Measurements from ENCODE around the gene FGR.

The FGR gene

DNA sequence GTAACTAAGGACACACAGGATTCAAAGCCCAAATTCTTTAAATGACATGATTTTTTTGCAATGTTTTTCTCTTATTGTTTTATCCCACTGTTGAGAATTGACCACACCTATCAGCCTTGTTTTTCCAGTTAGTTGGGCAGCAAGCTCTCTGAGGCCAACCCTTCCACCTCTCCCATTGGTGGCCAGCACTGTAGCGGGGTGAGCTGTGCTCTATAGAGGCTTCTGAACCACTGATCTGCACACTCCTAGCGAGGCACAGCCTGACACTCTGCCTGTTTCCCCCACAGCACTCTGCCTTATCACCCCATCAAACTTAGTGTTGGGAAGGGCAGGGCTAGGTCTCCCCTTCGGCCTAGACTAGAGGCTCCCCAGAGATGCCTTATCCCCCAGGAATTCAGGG is 50.5 kb downstream of the FGR start:
- DNase-seq: no peak

DNA sequence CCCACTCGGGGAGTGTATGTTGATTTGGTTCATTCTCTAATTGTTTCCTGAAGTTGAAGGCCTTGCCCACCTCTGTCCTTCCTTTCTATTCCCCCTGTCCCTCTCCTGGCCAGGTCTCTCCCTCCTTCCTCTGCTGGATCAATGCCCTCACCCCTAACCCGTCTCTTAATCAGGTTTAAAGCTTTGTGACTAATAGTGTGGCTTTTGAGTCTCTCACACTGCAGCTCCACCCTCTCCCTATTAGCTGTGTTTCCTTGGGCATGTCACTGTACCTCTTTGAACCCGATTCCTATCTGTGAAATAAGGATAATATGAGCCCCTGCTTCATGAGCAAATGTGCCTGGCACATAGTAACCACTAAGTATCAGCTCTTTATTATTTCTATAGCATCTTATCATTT is 51.5 kb downstream of the FGR start:
- DNase-seq: no peak

DNA sequence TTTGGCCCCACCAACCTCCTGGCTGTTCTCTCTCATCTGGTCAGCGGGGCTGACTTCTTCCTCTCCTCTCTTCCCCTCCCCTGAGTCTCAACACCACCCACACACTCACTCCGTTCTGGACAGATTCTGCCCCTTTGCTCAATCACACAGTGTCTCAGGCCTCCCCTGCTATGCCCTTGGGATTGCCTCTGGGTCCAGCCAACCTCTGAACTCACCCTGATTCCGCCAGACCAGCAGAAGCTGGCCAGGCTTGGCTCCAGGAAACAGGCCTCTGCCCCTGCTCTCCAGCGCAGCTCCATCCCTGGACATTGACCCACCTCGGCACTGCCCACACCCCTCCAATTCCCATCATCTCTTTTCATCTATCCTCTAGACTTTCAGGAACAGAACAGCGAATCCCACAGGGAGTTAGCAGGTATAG is 53.2 kb downstream of the FGR start:
- no peak for DNase-seq

DNA sequence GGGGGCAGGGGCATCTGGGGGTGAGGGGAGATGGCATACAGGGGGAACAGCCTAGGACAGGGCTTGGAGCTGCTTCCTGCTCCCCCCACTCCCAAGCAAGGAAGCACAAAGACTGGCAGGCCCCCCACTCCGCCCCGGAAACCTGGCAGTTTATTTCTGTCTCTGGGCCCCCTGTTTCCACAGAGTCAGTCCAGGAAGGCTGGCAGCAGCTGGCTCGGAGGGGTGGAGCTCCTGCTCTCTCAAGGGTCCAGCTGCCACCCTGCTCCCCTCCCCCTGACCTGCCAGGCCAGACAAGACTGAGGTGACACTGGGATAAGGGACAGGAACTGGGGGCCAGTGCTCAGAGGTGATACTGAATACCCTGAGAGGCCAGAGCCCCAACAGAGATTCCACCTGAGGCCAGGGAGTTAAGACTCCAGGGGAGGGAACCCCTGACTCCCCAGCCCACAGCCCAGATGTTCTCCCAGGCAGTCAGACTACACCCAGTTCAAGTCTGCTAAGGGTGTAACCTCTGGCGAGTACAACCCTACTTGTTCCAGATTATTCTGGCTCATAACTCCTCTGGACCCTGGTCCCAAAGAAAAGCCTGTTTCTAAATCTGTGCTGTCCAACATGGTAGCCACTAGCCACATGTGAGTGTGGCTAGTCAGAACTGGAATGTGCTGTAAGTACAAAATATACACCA is 57.3 kb downstream of the FGR start:
- no peak for DNase-seq

DNA sequence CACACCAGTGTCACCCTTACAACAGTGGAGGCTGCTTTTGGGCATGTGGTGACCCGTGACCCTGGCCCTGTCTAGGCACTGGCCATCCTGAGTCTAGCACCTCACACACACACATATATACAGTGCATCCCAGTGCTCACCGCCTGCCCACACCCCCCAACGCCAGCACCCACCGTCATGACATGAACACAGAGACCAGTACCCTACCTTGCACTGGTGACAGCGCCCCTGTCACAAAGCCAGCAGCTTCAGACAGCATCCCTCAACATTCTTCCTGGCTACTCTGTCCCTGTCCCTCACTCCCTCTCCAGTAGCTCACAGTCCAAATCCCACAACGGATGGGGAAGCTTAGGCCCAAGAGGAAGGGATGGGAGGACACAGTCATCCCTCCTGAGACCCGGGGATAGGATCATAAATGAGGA is 58.2 kb downstream of the FGR start:
- DNase-seq: no peak

DNA sequence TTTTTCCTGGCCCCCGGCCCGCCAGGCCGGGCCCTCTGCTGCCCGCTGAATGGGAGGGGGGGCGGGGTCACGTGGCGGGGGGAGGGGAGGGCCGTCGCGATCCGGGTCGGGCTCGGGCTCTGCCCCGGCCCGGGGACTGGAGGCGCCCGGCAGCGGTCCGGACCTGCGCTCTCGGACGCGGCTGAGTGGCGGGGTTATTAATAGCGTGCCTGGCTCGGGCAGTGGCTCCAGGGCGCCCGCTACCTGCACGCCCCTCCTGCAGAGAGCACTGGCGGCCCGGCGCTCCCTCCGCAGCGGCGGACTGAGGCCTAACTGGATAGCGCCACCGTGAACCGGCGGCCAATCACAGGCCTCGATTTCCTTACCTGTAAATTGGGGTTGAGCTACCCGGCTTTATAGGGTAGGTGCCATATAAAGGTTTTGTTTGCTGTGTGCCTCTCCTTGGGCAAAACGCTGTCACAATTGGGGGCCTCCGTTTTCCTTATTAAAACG is 59.1 kb downstream of the FGR start:
- DNase-seq: no peak

DNA sequence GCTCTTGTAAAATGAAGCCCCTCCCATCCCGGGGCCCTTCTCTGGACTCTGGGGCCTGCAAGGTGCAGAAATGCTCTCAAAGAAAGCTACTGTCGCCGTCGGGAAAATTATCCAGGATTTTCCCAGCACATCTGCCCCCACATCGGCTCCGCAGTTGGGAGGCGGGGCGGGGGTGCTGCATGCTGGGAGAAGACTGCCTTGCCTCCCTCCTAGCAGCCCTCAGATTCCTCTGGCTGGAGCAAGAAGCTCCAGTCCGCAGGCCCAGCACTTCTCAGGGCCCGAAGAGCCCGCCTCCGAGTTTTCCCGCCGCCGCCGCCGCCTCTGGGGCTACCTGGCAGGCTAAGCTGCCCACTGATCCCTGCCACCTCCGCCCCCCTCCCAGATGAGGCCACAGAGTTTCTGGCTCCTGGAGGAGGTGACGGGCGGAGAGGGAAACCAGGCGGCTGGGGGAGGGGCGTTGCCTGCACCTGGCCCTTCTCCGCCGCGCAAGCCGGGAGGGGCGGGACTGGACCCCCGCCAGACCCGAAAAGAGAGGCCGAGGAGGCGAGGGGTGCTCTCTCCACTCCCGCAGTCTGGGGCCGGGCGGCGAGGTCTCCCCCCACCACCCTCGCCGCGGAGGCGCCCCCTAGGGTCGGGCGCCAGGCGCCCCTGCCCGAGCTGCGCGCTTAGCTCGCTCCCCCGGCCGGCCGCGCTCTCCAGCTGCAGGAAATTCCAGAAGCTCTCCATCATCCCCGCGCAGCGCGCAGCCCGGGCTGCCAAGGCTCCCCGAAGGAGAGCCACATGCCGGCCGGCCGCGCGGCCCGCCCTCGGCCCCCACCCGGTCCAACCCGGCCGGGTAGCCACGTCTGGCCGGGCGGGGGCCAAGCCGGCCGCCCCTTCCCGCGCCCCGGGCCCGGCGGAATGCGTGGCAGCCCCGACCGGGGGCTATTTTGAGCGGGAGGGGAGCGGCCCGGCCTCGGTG is 59.8 kb downstream of the FGR start:
- no peak for DNase-seq

DNA sequence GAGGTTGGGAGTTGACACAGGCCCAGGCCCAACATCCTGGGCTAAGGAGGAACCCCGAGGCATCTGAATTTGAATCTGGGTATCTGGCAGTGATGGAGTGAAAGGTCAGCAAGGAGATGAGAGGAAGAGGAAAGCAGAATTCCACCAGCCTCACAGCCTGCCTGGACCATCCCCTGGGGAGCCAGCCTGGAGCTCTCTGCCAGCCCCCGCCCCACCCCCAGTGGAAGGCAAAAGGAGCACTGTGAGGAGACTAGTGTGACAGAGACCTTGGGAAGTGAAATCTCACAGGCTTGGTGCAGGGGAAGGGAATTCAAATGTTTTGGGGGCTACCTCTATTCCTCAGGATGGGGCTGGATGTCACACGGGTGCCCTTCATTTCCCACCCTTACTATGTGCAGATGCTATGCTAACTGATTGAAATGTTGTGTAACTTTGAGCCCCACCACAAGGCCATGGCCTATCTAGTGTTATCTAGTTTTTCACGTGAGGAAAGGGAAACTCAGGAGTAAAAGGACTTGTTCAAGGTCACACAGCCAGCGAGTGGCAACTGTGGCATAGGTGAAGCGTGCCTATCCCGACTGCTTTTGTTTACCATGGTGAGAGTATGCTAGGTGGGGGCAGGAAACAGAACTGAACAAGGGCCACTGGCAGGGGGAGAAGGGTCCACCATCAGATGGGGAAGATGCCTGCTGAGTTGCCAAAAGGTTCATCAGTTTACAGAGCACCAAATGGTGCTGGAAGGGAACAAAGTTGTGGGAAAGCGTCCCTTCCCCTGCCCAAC is 60.8 kb downstream of the FGR start:
- no peak for DNase-seq

DNA sequence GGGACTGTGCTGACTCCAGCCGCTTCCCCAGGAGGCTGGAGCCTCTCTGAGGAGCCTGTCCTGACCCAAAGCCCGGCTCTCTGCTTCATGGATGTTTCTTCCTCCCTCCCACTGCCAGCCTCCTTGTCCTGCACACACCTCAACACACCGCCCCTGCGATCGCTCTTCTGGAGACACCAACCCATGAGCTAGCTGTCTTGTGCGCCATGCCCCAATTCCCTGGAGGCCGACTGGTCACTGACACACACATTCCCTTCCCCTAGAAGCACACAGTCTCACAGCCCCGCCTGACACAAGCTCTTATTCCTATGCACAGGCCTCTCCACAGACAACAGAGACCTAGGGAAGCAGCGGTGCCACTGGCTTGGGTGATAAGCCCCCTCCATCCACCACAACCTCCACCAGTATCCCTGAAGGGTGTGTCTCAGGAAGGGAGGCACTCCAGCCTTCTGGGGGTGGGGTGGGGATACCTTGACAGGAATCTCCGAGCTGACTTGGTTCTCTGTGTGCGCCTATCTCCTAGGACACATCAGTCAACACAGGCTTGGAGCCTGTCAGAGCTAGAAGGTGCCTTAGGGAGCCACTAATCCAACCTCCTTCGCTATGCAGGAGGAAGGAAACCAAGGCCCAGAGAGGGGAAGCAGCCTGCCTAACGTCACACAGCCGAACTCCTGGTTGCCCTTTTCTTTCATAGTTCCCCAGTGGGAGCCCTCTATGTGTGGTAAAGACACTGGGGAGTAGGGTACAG is 62.1 kb downstream of the FGR start:
- DNase-seq: no peak

DNA sequence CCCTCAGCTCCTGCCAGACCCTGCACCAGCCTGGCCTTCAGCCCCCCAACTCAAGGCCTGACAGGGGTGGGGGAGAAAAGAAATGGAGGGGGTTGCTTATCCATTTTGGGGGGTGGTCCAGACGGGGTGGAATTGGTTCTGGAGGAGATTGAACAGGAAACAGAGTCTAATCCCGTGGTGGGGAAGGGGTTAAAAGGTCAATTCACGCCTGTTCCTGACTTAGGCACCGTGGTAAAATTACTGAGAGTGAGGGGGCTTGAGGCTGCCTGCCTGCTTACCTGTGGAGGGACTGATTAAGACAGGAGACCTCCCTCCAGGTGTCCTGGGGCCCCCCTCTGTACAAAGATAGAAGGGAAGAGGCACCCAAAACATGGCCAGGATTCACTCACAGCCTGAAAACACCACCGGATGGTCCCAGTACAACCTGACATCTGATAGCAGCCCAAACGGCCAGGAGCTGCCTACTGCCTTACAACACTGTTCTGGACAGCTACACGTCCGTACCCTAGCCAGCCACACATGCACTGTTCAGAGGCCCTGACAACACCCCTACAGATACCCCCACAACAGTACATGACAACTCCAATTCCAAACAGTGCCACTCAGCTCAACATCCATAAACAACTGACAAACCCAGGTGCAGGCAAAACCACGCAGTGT is 62.8 kb downstream of the FGR start:
- DNase-seq: no peak

DNA sequence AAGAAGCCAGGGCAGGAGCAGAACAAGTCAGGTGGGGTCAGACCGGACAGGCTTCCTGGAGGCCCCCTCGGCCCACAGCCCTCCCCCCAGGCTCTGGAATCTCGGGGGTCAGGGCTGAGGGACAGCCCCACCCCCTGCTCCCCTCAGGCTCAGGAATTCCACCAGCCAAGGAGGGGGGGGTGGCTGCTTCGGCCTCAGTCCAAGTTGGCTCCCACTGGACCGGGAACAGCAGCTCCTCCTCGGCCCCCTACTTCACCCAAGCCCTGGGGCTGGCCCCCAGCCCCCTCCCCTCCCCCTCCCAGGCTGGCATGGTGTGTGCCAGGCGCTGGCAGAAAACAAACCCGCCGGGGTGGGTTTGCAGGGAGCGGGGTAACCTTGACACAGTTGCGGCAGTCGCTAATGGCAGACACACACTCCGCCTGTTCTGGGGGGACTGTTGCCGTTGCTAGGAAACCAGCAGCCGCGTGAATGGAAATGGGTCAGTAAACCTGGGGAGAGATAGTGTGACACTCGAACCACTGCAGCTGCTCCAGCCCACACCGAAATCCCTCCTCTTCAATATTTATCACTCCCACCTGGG is 63.5 kb downstream of the FGR start:
- DNase-seq: no peak

DNA sequence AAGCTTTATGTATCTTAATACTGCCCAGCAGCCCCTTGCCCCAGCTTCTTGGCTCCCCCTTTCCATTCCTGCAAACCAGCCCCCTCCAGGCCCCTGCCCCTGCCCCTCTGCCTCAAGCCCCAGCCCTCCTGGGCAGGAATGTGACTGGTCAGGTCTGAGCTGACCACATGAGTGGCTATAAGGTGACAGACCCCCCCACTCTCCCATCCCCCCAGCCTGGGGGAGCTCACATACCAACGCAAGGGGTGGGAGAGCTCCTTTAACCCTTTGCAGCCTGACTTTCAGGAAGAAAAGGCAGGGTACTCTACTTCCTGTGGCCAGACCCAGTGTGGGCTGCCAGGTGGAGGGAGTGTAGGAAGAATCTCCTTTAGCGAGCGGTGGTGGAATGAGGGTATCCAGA is 64.2 kb downstream of the FGR start:
- no peak for DNase-seq

DNA sequence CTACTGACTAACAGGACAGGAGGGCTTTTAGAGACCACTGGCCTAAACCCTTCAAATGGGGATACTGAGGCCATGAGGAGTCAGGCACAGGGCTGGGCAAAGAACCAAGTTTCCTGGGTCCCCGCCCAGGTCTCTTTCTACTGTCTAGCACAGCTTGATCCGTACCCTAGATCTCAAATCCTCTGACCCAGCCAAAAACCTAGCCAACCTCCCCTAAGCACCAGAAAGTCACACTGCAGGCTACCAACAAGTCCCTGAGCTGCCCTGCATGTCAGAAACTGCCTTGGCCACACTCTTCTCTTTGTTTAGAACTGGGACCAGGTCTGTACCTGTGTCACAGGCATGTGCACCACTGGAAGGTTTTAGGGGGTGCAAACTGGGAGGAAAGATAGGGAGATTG is 64.6 kb downstream of the FGR start:
- no peak for DNase-seq

DNA sequence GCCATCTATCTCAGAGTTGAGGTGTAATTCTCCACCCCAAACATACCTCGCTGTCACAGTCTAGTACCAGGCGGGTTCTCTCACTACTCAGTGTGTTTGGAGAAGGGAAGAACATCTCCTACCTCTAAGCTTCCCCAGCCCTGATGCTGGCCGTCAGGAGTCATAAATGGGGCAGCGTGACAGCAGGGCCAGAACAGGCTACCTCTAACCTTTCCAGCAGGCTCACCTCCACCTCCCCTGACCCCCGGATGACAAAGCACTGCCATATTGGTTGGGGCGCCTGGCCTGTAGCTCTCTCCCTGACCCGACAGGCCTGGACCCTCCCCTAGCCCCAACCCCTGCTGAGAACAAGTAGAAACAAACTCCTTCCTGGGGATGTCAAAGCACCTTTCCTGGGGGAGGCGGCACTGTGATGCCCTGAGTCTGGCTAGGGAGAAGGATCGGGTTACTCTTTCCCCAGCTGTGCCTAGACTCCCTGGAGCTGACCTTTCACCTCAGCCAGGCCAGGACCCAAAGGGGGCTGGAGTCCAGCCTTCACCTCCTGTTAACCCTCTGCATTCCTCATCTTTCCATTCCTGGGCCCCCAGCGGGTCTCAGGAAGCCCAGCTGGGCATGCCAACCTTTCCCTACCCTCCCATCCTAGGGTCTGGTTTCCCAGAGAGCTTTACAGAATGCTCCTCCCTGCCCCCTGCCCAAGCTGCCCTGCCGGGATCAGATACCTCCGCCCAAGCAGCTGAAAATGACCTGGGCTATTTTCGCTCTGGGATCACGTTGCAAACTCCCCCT is 65.3 kb downstream of the FGR start:
- DNase-seq: no peak

DNA sequence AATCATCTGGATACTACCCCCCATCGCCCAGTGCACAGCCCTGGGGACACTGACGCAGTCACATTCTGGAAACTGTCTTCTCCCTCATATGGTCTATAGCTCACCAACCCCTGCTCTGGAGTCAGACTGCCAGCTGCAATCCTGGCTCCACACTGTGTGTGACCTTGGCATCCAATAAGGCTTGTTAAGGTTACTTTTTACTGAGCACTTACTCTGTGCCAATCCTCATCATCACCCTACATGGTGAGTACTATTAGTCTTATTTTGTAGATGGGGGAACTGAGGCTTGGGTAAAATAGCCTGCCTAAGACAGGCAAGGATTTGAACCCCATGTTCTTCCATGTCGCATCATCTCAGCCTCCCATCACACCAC is 65.9 kb downstream of the FGR start:
- DNase-seq: no peak

DNA sequence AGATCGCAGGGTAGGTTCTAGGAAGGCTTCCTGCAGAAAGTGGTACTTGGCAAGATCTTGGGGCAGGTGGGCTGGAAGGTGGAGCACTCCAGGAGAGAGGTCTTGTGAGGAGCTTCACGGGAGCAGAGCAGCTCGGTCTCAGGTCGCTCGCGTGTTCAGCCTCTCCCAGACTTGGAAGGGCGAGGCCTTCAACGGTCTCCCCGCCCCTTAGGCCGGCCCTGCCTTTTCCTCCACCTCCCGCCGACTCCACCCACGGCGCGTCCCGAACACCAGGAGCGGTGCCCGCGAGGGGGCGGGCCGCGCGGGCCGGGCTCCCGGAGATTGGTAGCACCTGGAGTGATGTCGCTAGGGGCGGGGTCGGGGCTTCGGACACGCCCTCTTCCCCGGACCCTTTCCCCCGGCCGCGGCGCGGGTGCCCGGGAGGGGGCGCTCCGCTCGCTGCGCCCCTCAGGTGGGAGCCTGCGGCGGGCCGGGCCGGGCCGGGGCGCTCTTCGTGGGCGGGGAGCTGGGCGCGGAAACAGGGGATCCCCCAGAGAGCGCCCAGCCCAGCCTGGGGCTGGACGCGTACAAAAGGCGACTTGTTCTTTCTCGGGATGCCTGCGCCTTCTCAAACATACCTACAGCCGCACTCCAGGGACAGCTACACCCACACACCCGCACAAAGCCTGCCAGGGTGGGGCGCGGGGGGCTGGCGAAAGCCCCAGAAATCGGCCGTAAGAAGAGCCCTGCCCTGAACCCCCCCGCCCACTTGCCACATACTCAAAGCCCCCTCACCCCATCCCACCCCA is 66.5 kb downstream of the FGR start:
- DNase-seq: peak; percentile 93

DNA sequence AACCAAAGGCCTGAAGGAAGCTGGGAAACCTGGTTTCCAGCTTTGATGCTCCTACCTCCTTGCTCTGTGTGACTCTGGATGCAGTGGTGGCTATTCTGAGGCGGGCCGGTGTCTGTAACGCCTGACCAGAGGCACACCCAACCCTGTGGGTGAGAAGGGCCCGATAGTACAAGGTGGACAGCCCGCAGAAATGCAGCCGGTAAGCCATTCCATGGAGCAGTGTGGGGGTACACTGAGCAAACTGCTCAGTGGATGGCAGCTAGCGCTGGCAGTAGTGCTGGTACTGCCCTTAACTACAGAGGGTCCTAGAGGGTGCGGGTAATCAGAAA is 67.0 kb downstream of the FGR start:
- DNase-seq: no peak

DNA sequence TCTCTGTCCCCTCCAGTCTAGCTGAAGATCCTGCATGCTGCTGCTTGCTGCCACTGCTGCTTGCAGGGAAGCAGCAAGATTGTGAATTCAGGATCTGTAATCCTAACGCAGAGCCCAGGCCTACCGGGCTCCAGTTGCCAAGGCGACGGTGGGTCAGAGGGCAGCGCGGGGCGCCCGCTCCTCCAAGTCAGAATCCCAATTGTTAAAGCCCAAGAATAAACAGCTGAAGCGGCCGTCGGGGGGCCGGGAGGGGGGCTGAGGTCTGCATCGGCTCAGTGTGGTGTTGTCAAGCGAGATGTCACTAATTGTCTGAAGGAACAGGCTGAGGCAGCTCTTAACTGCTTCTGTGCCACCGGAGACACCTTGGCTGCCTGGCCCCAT is 67.8 kb downstream of the FGR start:
- DNase-seq: no peak

DNA sequence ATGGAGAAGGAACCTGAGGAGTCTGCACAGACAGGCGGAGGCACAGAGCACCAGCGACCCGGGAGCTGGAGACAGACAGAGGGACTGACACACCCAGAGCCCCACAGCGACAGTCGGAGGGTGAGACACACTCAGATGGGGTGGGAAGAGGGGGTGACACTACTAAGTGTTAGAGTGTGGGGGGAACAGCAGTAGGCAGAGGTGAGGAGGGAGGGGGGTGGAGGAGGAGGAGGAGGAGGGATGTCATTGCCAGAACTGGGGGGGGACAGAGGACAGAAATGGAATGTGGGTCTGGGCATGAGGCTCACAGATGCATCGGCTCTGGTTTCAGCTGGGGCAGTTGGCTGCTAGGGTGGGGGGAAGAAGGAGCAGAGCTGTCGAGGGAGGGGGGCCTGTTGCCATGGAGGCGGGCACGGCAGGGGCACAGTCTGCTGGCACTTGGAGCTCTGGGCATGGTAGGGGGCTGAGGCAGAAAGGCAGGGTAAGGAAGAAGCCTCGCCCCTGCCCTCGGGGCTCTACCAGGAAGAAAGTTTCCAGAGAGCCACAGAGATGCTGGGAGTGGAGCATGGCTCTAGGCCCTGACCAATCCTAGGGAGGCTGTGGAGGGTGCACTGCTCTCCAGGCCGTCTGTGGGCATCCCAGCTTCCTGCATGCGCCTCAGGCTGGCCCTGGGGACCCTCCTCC is 68.4 kb downstream of the FGR start:
- DNase-seq: no peak
